GM18499 (cell line): ENCODE measurements around the gene NDRG4.

Experiments
- ATAC-seq: cut with Tn5 transposase; IDR thresholded peaks from one replicate; pipeline ENCODE4 v1.9.1; 2021; ENCODE audit warnings: moderate number of reproducible peaks; ENCODE audit not compliant: insufficient read depth, unreplicated experiment

NDRG4 gene

GRCh38 chr16:58508671-58509251, 8.8 kb downstream of the NDRG4 start:
- ATAC-seq, result no peak

GRCh38 chr16:58509256-58510096, 9.5 kb downstream of the NDRG4 start:
- ATAC-seq, result no peak

GRCh38 chr16:58510097-58510775, 10.3 kb downstream of the NDRG4 start:
- no peak for ATAC-seq

- no peak for ATAC-seq
Observed at GRCh38 chr16:58510776-58511628, 11.1 kb downstream of the NDRG4 start.

- ATAC-seq, result peak; percentile 35
Observed at GRCh38 chr16:58511933-58512815, 12.2 kb downstream of the NDRG4 start.

- no peak for ATAC-seq
Observed at GRCh38 chr16:58513874-58514273, 13.9 kb downstream of the NDRG4 start.

GRCh38 chr16:58515125-58515870, 15.4 kb downstream of the NDRG4 start, which contains the start of gene SETD6:
TSS of gene SETD6 (plus strand) at chr16:58515517. CDS start at chr16:58515538, 21 bp downstream.
- peak; percentile 41 for ATAC-seq

GRCh38 chr16:58515871-58516767, 16.2 kb downstream of the NDRG4 start:
- no peak for ATAC-seq

GRCh38 chr16:58516768-58517107, 16.8 kb downstream of the NDRG4 start:
- ATAC-seq, result no peak

GRCh38 chr16:58518083-58518979, 18.4 kb downstream of the NDRG4 start:
- ATAC-seq, result peak; percentile 30

GRCh38 chr16:58518980-58519368, 19.0 kb downstream of the NDRG4 start:
- no peak for ATAC-seq

- ATAC-seq, result no peak
Observed at GRCh38 chr16:58519707-58520106, 19.8 kb downstream of the NDRG4 start.

GRCh38 chr16:58530179-58530578, 30.2 kb downstream of the NDRG4 start:
- ATAC-seq, result no peak

GRCh38 chr16:58532414-58532813, 32.5 kb downstream of the NDRG4 start:
- no peak for ATAC-seq

- no peak for ATAC-seq
Observed at GRCh38 chr16:58533751-58534470, 34.0 kb downstream of the NDRG4 start.

GRCh38 chr16:58535100-58535499, 35.2 kb downstream of the NDRG4 start:
- ATAC-seq, result no peak
